Thyroid gland (tissue), 4 donors: ENCODE data around the gene G0S2. TPM values are rescaled to one million over a fixed set of nuclear protein-coding genes. Genes with fewer than 3 reads are reported as not detected.

ENCODE experiments used
- DNase-seq, 2 donors: peaks; one replicate each; pipeline ENCODE4 v3.0.0-alpha.2; 2019
- H3K27ac ChIP-seq, 3 donors: fragments of 200-600 bp; sonication (generic); 1 replicate in 2 of 3; 2 replicates in 1 of 3; pipeline ENCODE4 v1.5.1; 2016 to 2019; ENCODE audit warnings: mild to moderate bottlenecking in 1 of 3, moderate library complexity in 1 of 3
- H3K27me3 ChIP-seq: fragments of 200-600 bp; sonication (generic); one replicate; pipeline ENCODE4 v1.5.1; 2019
- H3K36me3 ChIP-seq, 2 donors: fragments of 200-600 bp; sonication (generic); one replicate each; pipeline ENCODE4 v1.5.1; 2016 to 2019
- H3K4me1 ChIP-seq, 2 donors: fragments of 200-600 bp; sonication (generic); one replicate each; pipeline ENCODE4 v1.5.1; 2017 to 2019
- H3K4me3 ChIP-seq, 3 donors: fragments of 200-600 bp; sonication (generic); replicated peaks in 1 of 3; 1 replicate in 2 of 3; 2 replicates in 1 of 3; pipeline ENCODE4 v1.5.1; 2016; ENCODE audit warnings: mild to moderate bottlenecking in 1 of 3
- H3K9me3 ChIP-seq: fragments of 200-600 bp; sonication (generic); one replicate; pipeline ENCODE4 v1.5.1; 2017
- POLR2A ChIP-seq, 2 donors: fragments of 450-650 bp; IDR thresholded peaks; one replicate each; pipeline ENCODE4 v1.6.1; 2017; ENCODE audit warnings: antibody characterized with exemption in 2 of 2, mild to moderate bottlenecking in 2 of 2, moderate library complexity in 1 of 2
- WGBS, 2 donors: methylation state at CpG; one replicate each; pipeline ENCODE4 v1.1.5; 2017; 5-methylcytosine and 5-hydroxymethylcytosine counted together
- intact Hi-C: fragments of 100-400 bp; cut with DNase I; formaldehyde crosslinking; loops from one replicate; pipeline ENCODE4 v1.15.1; 2023
- total RNA-seq, 4 donors: library from RNA; depleted of rRNA; stranded (reverse); fragments of >200 nt; gene quantifications; one replicate each; pipeline ENCODE4 v1.2.3, GENCODE V29; 2016
- TF ChIP-seq, protein P1 (sequence below), 6 experiments: fragments of 200-600 bp in 3 of 6; fragments of 450-650 bp in 3 of 6; sonication (generic) in 3 of 6; IDR thresholded peaks; one replicate each; pipeline ENCODE4 v1.5.1; 2016 to 2019; ENCODE audit warnings: antibody characterized with exemption in 6 of 6, mild to moderate bottlenecking in 2 of 6, inconsistent platforms in 1 of 6, moderate library complexity in 1 of 6

The G0S2 gene, protein sequence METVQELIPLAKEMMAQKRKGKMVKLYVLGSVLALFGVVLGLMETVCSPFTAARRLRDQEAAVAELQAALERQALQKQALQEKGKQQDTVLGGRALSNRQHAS
- 10 to 100 TPM in 2 of 4 donors, 1 to 10 TPM in 2; 6.5 to 43.7 (median 10.7) TPM for total RNA-seq

DNA sequence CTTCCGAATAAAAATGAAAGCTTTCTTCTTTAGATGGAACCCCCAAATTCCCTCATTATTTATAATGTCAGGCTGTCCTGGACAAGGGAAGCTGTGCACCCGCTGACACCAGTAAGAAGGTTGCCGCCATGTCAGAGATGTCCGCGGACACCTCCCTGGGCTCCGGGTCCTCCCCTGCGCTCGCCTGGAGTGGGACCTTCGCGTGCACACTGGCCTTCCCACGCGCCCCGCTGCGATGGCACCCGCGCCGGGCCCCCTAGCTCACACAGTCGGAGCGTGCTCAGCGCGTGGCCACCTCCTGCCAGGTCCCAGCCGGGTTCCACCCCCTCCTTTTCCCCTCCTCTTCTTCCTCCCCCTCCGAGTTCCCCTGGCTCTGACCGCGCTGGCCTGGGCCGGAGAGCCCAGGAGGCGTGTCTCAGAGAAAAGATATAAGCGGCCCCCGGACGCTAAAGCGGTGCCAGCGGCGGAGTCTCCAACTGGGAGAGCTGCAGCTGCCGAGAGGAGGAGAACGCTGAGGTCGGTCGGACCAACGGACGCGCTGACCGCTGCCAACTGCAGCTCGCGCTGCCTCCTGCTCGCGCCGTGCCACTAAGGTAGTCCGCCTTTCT lies at the start of gene G0S2:
G0S2 (plus strand) TSS at position 456 of the 608 bp plus-strand sequence. CDS start 273 bp downstream, outside the sequence.
- intact Hi-C loops: no loop called here
- H3K4me1 ChIP-seq: peaks cover 4 to 17% of the 10 kb centered on the region in 2 donors
- H3K27me3 ChIP-seq: no peaks in the 10 kb centered on the region
- peak within 1 kb of the TSS in 1 of 3 donors; percentile 47 for H3K27ac ChIP-seq
- peak within 1 kb of the TSS; percentile 9 to 39 (median 36) for H3K4me3 ChIP-seq
- WGBS, 2 donors: 2 to 3% methylated on average over 40 to 42 of the region's 47 CpGs
- peak in 1 of 2 donors; percentile 62 for TF ChIP-seq POLR2A (IDR thresholded peaks at IDR 0.05)
- TF ChIP-seq, protein P1, sequence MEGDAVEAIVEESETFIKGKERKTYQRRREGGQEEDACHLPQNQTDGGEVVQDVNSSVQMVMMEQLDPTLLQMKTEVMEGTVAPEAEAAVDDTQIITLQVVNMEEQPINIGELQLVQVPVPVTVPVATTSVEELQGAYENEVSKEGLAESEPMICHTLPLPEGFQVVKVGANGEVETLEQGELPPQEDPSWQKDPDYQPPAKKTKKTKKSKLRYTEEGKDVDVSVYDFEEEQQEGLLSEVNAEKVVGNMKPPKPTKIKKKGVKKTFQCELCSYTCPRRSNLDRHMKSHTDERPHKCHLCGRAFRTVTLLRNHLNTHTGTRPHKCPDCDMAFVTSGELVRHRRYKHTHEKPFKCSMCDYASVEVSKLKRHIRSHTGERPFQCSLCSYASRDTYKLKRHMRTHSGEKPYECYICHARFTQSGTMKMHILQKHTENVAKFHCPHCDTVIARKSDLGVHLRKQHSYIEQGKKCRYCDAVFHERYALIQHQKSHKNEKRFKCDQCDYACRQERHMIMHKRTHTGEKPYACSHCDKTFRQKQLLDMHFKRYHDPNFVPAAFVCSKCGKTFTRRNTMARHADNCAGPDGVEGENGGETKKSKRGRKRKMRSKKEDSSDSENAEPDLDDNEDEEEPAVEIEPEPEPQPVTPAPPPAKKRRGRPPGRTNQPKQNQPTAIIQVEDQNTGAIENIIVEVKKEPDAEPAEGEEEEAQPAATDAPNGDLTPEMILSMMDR (IDR thresholded peaks at IDR 0.05): no peak
- peak; percentile 60 to 61 for DNase-seq
- no peaks in the 10 kb centered on the region for H3K9me3 ChIP-seq
- H3K36me3 ChIP-seq: no peaks in the 10 kb centered on the region

DNA sequence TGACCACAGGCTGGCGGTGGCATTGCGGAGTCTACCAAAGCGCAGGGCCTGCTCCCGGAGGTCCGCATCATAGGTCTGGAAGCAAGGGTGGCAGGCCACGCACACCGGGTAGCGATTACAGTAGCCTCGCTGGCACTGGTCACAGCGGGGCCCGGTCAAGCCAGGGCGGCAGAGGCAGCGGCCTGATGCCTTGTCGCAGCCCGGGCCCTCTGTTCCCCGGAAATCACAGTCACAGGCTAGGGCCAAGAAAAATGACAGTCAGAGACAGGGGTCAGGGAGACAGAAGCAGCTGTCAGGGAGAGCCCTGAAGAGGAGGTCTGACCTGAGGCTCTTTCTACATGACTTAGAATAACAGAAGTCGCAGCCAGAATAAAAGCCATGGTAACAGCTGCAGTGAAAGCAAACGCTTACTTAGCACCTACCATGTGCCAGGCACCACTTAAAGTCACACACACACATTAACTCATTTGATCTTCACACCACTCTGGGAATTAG lies 49.4 kb upstream of the G0S2 start:
- H3K27ac ChIP-seq: no peak overlapping the region
- peaks cover 23 to 41% of the 10 kb centered on the region in 2 donors for H3K4me1 ChIP-seq
- DNase-seq: peak; percentile 40 to 44
- H3K36me3 ChIP-seq: no peaks in the 10 kb centered on the region
- H3K27me3 ChIP-seq: no peaks in the 10 kb centered on the region
- 68 to 76% methylated on average over 8 to 18 of the region's 18 CpGs for WGBS, 2 donors
- intact Hi-C loops: loop anchor here (5.0 kb wide), 1 partner anchor 49 kb away; no protein-coding TSS in a partner anchor
- H3K9me3 ChIP-seq: no peaks in the 10 kb centered on the region
- TF ChIP-seq POLR2A (IDR thresholded peaks at IDR 0.05): no peak
- TF ChIP-seq, protein P1 (IDR thresholded peaks at IDR 0.05): no peak
- H3K4me3 ChIP-seq: no peak overlapping the region

DNA sequence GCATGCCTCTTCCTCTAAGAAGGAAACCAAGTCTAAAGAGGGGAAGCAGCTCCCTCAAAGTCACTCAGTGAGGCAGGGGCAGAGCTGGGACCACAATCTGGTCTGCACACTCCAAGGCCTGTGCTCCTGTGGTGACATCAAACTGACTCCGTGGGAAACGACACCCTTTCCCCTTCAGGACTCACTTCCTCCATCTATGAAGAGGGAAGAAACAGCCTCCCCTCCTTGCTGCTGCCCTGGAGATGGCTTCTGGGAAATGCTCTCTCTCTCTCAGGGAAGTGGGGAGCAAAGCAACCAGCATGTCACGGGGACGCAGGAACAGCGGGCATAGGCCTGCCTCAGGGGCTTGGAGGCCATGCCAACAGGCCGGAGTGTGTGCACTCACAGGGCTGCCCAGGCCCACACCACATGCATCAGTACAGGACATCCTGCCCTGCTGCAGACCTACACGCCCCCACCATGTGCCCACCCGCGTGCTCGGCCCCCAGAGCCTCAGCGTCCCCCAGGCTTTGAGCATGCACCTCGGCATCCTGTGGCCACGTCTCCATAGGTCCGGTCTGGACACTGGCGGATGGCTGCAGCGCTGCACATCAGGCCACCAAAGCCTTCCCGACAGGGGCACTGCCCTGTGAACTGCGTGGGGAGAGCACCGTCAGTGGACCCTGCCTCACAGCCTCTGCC lies 48.7 kb upstream of the G0S2 start:
- Histone ChIP-seq H3K27me3 (no peaks in the 10 kb centered on the region), H3K9me3 (no peaks in the 10 kb centered on the region), H3K36me3 (no peaks in the 10 kb centered on the region), H3K4me3 (no peak overlapping the region), H3K4me1 (peaks cover 23 to 34% of the 10 kb centered on the region in 2 donors), H3K27ac (no peak overlapping the region)
- intact Hi-C loops: loop anchor here (5.0 kb wide), 1 partner anchor 49 kb away; no protein-coding TSS in a partner anchor
- 86 to 87% methylated on average over 6 to 13 of the region's 19 CpGs for WGBS, 2 donors
- DNase-seq: no peak
- TF ChIP-seq, protein P1 (IDR thresholded peaks at IDR 0.05): no peak

DNA sequence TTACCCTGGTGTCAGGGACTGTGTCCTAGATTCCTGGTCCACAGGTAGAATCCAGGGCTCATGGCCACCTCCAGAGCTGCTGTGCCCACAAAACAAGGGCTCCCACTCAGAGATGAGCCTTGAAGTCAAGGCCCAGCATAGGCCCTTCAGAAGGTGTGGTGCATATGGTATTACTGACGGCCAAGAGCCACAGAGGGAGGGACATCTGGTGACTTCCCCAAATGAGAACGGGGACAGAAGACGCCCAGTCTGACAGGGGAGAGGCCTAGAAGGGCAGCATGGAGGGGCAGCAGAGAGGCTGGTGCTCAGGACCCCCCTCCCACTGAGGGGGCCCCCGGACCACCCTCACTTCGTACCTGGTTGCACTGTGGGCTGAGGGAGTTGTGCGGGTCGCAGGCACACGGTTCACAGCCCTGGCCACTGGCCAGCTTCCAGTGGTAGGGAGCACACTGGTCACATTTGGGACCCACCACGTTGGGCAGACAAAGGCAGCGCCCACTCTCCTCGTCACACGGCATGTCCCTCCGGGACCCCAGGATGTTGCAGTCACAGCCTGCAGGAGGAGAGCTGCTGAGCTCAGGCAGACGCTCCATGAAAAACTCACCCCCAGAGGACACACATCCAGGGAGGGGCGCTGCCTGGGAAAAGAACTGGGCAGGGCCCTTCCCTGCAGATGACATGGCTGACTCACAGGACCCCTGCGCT lies 48.0 kb upstream of the G0S2 start:
- no peaks in the 10 kb centered on the region for H3K27me3 ChIP-seq
- no peak overlapping the region for H3K27ac ChIP-seq
- DNase-seq: no peak
- no peaks in the 10 kb centered on the region for H3K36me3 ChIP-seq
- TF ChIP-seq, protein P1 (IDR thresholded peaks at IDR 0.05): no peak
- TF ChIP-seq POLR2A (IDR thresholded peaks at IDR 0.05): no peak
- peaks cover 16 to 27% of the 10 kb centered on the region in 2 donors for H3K4me1 ChIP-seq
- WGBS, 2 donors: 37 to 63% methylated on average over 7 to 10 of the region's 16 CpGs
- no peaks in the 10 kb centered on the region for H3K9me3 ChIP-seq
- H3K4me3 ChIP-seq: no peak overlapping the region
- intact Hi-C loops: loop anchor here (5.0 kb wide), 1 partner anchor 50 kb away; no protein-coding TSS in a partner anchor
